NCI-H1092 treated with DMSO at 0.1 percent for 48 hours (cell line): ENCODE results near the gene ATF7.
"Not testable (repeated sequence)": the region's sequence is repeated elsewhere in the genome, so short reads cannot be mapped to it uniquely, and the experiment has no call there.

Experiments
- DNase-seq: peaks from one replicate; lab custom pipeline; 2025; lab: John Stamatoyannopoulos, UW

The ATF7 gene

GRCh38 chr12:53594897-53595615 lies 31.1 kb downstream of the ATF7 start:
- DNase-seq: no peak

- no peak for DNase-seq
Observed at GRCh38 chr12:53593707-53594106, 32.5 kb downstream of the ATF7 start.

- DNase-seq: no peak
Observed at GRCh38 chr12:53593031-53593430, 33.2 kb downstream of the ATF7 start.

GRCh38 chr12:53592426-53592825 lies 33.8 kb downstream of the ATF7 start:
- DNase-seq: no peak

- DNase-seq: peak; percentile 11
Observed at GRCh38 chr12:53591301-53592206, 34.6 kb downstream of the ATF7 start.

- no peak for DNase-seq
Observed at GRCh38 chr12:53590652-53591051, 35.5 kb downstream of the ATF7 start.

- DNase-seq: no peak
Observed at GRCh38 chr12:53589915-53590314, 36.3 kb downstream of the ATF7 start.

- no peak for DNase-seq
Observed at GRCh38 chr12:53589423-53589822, 36.8 kb downstream of the ATF7 start.

- no peak for DNase-seq
Observed at GRCh38 chr12:53588123-53588522, 38.1 kb downstream of the ATF7 start.

GRCh38 chr12:53586745-53587144 lies 39.4 kb downstream of the ATF7 start:
- DNase-seq: no peak

- DNase-seq: no peak
Observed at GRCh38 chr12:53585448-53586125, 40.6 kb downstream of the ATF7 start.

GRCh38 chr12:53579545-53579955 lies 46.6 kb downstream of the ATF7 start:
- no peak for DNase-seq

GRCh38 chr12:53578783-53579182 lies 47.4 kb downstream of the ATF7 start:
- no peak for DNase-seq

GRCh38 chr12:53577941-53578352 lies 48.2 kb downstream of the ATF7 start:
- DNase-seq: no peak

GRCh38 chr12:53575502-53576249 lies 50.5 kb downstream of the ATF7 start:
- DNase-seq: no peak

GRCh38 chr12:53572134-53572758 lies 53.9 kb downstream of the ATF7 start:
- no peak for DNase-seq

- no peak for DNase-seq
Observed at GRCh38 chr12:53571295-53571694, 54.9 kb downstream of the ATF7 start.

GRCh38 chr12:53568809-53569557 lies 57.2 kb downstream of the ATF7 start:
- DNase-seq: no peak

GRCh38 chr12:53567961-53568808 lies 58.0 kb downstream of the ATF7 start:
- DNase-seq: no peak

GRCh38 chr12:53565376-53565775 lies 60.8 kb downstream of the ATF7 start:
- not testable (repeated sequence) for DNase-seq
